ENCODE measurements around the gene YKT6. TPM values are rescaled to one million over a fixed set of nuclear protein-coding genes. Genes with fewer than 3 reads are reported as not detected.

YKT6 gene
- total and polyA plus RNA-seq, 2 experiments from 2014 or later: 59.8 to 105 TPM

DNA sequence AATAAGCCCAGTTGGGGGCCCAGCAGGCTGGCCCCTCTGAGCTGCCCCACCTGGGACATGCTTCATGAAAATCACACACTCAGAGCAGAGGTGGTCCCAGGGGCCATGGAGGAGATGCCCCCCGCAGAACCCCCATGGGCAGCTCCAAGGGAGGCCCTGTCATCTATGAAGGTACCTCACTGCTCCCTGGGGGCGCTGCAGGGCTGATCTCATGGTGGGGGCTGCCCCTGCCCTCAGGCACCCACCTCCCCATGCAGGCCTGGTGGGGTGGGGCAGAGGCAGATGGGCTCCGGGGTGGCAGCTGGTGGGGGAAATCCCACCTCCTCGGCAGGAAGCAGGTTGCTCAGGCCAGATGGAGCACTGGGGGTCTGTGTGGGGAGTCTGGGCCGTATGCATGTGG, 60.5 kb downstream of the YKT6 start:
- DNase-seq (ENCODE audit: low read depth in 1 of 2, low spot score in 1 of 2): no peak
- no peaks in the 10 kb centered on the region for H3K36me3 ChIP-seq
- H3K4me3 ChIP-seq: no peak overlapping the region
- H3K27me3 ChIP-seq: no peaks in the 10 kb centered on the region
- TF ChIP-seq, protein P1, sequence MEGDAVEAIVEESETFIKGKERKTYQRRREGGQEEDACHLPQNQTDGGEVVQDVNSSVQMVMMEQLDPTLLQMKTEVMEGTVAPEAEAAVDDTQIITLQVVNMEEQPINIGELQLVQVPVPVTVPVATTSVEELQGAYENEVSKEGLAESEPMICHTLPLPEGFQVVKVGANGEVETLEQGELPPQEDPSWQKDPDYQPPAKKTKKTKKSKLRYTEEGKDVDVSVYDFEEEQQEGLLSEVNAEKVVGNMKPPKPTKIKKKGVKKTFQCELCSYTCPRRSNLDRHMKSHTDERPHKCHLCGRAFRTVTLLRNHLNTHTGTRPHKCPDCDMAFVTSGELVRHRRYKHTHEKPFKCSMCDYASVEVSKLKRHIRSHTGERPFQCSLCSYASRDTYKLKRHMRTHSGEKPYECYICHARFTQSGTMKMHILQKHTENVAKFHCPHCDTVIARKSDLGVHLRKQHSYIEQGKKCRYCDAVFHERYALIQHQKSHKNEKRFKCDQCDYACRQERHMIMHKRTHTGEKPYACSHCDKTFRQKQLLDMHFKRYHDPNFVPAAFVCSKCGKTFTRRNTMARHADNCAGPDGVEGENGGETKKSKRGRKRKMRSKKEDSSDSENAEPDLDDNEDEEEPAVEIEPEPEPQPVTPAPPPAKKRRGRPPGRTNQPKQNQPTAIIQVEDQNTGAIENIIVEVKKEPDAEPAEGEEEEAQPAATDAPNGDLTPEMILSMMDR (IDR thresholded peaks at IDR 0.05; ENCODE audit: low read depth, low read length): no peak
- no peak overlapping the region for H3K27ac ChIP-seq
- peaks cover 71% of the 10 kb centered on the region for H3K4me1 ChIP-seq (ENCODE audit: low read depth)
- no peaks in the 10 kb centered on the region for H3K9me3 ChIP-seq (ENCODE audit: low read depth)

DNA sequence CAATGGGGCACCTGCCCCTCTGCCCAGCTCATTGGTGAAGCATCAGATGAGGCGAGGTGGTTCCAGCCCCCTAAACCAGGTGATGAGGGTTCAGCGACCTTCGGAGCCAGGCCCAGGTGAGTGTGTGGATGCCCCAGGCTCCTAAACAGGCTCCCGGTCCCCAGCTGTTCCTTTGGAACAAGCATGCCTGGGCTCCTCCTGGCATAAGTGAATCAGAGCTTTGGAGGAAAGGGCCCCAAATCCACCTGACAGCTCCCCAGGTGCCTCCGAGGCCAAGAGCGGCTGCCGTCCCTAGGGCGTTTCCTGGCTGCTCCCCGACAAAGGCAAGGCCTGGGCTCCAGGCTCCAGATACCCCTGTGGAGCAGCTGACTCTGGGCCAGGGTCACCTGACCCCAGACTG, 61.3 kb downstream of the YKT6 start:
- Histone ChIP-seq H3K27me3 (no peaks in the 10 kb centered on the region), H3K27ac (no peak overlapping the region), H3K4me3 (no peak overlapping the region), H3K36me3 (no peaks in the 10 kb centered on the region), H3K9me3 (ENCODE audit: low read depth) (no peaks in the 10 kb centered on the region), H3K4me1 (ENCODE audit: low read depth) (peaks cover 64% of the 10 kb centered on the region)
- TF ChIP-seq, protein P1 (IDR thresholded peaks at IDR 0.05; ENCODE audit: low read depth, low read length): no peak
- no peak for DNase-seq (ENCODE audit: low read depth in 1 of 2, low spot score in 1 of 2)

DNA sequence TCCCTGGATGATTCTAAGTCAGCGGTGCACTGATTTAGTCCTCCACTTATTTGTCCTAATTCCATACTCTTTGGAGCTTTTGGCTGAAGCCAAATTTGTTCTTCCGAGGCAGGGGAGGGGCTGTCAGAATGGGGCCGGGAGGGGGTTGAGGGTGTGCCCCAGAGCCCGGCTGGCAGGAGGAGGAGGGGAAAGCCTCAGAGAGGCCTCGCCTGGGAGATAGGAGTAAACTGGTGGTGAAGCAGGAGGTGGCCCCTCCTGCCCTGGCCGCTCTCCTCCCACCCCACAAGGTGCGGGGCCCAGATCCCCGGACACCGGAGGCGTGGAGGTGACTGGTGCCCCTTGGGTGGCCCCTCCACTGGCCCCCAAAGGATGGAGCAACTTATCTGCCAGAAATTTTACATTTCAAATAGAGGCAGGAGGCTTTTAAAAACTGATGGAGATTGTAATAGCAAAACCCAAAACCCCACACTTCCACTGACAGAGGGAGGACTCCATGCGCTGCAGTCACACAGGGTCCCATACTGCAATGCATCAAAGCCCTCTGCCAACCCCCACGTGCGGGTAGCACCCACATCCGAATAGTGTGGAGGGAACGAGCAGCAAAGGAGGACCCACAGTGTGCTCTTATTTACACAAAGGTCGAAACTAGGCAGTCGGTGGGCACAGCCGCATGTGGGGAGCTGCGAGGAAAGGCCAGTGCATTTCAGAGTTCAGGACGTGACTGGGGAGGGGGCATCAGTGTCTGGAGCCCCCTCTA, 62.7 kb downstream of the YKT6 start:
- TF ChIP-seq, protein P1 (IDR thresholded peaks at IDR 0.05; ENCODE audit: low read depth, low read length): no peak
- Histone ChIP-seq H3K4me3 (no peak overlapping the region), H3K36me3 (no peaks in the 10 kb centered on the region), H3K27me3 (no peaks in the 10 kb centered on the region), H3K27ac (no peak overlapping the region), H3K4me1 (ENCODE audit: low read depth) (peaks cover 55% of the 10 kb centered on the region), H3K9me3 (ENCODE audit: low read depth) (no peaks in the 10 kb centered on the region)
- DNase-seq (ENCODE audit: low read depth in 1 of 2, low spot score in 1 of 2): no peak

Other genes with a start within 250 kb of the YKT6 start
- gene SPDYE1, start 203.1 kb upstream of the YKT6 start, total RNA-seq: not detected in 2 replicates
- 1.6 and 1.7 TPM in 2 replicates for gene SPDYE1, start 203.1 kb upstream of the YKT6 start, polyA plus RNA-seq
- gene DBNL, start 156.3 kb upstream of the YKT6 start, total RNA-seq: 130 TPM in 2 replicates
- 69.3 and 129 TPM in 2 replicates for gene DBNL, start 156.3 kb upstream of the YKT6 start, polyA plus RNA-seq
- gene PGAM2, start 135.4 kb upstream of the YKT6 start, total RNA-seq: 129 and 148 TPM in 2 replicates
- 165 and 213 TPM in 2 replicates for gene PGAM2, start 135.4 kb upstream of the YKT6 start, polyA plus RNA-seq
- 52.5 and 95.9 TPM in 2 replicates for gene POLM, start 118.4 kb upstream of the YKT6 start, total RNA-seq
- 25.1 and 26.7 TPM in 2 replicates for gene POLM, start 118.4 kb upstream of the YKT6 start, polyA plus RNA-seq
- 60.8 and 94.1 TPM in 2 replicates for gene AEBP1, start 96.6 kb upstream of the YKT6 start, total RNA-seq
- 96.0 and 107 TPM in 2 replicates for gene AEBP1, start 96.6 kb upstream of the YKT6 start, polyA plus RNA-seq
- gene POLD2, start 77.4 kb upstream of the YKT6 start, total RNA-seq: 123 and 133 TPM in 2 replicates
- 194 and 198 TPM in 2 replicates for gene POLD2, start 77.4 kb upstream of the YKT6 start, polyA plus RNA-seq
- gene MYL7, start 59.6 kb upstream of the YKT6 start, total RNA-seq: 9,288 and 26,089 TPM in 2 replicates
- gene MYL7, start 59.6 kb upstream of the YKT6 start, polyA plus RNA-seq: 8,361 and 20,231 TPM in 2 replicates
- 19.1 and 46.4 TPM in 2 replicates for gene GCK, start 11.5 kb upstream of the YKT6 start, total RNA-seq
- 26.7 and 62.9 TPM in 2 replicates for gene GCK, start 11.5 kb upstream of the YKT6 start, polyA plus RNA-seq
- 7.7 and 8.4 TPM in 2 replicates for gene CAMK2B, start 124.6 kb downstream of the YKT6 start, total RNA-seq
- gene CAMK2B, start 124.6 kb downstream of the YKT6 start, polyA plus RNA-seq: 17.7 and 19.3 TPM in 2 replicates